Stimulated activated CD8-positive, alpha-beta memory T cell treated with anti-CD3 and anti-CD28 coated beads, Interleukin-7, amount 100 ng/mL, for 48 hours (primary cell): Measurements from ENCODE around the gene GGT6.
A peak's percentile ranks its signal among the peaks of the same experiment; 100 is the strongest.

ENCODE experiments used
- DNase-seq, 2 donors: peaks; one replicate each; pipeline ENCODE4 v3.0.0-alpha.2; 2020; ENCODE audit warnings: low read depth in 1 of 2; ENCODE audit errors: extremely low read depth in 1 of 2

The GGT6 gene

GRCh38 chr17:4576729-4577322, 16.4 kb upstream of the GGT6 start:
- no peak for DNase-seq

GRCh38 chr17:4576161-4576558, 15.8 kb upstream of the GGT6 start:
- DNase-seq = no peak

GRCh38 chr17:4574448-4575045, 14.2 kb upstream of the GGT6 start:
- DNase-seq = no peak

GRCh38 chr17:4573669-4574068, 13.3 kb upstream of the GGT6 start:
- peak; percentile 42 to 75 for DNase-seq

GRCh38 chr17:4573115-4573514, 12.7 kb upstream of the GGT6 start:
- DNase-seq = no peak

GRCh38 chr17:4572131-4572530, 11.8 kb upstream of the GGT6 start:
- DNase-seq = no peak

- DNase-seq = no peak
These were observed 9.2 kb upstream of the GGT6 start for GRCh38 chr17:4569591-4569990.

GRCh38 chr17:4566785-4567184, 6.4 kb upstream of the GGT6 start:
- DNase-seq = peak in 1 of 2 donors; percentile 29

- DNase-seq = peak in 1 of 2 donors; percentile 34
These were observed 5.1 kb upstream of the GGT6 start for GRCh38 chr17:4565209-4566141.

GRCh38 chr17:4562015-4562969, 1.9 kb upstream of the GGT6 start:
- DNase-seq = no peak

- DNase-seq = no peak
These were observed 470 bp upstream of the GGT6 start for GRCh38 chr17:4560837-4561256.

GRCh38 chr17:4559966-4560365, 411 bp downstream of the GGT6 start:
- DNase-seq = no peak

GRCh38 chr17:4559139-4559791, 1.1 kb downstream of the GGT6 start:
- DNase-seq = no peak

- DNase-seq = no peak
These were observed 1.9 kb downstream of the GGT6 start for GRCh38 chr17:4558347-4558971.

- DNase-seq = no peak
These were observed 2.6 kb downstream of the GGT6 start for GRCh38 chr17:4557626-4558346.

GRCh38 chr17:4556996-4557395, 3.4 kb downstream of the GGT6 start:
- no peak for DNase-seq

GRCh38 chr17:4555873-4556759, 4.3 kb downstream of the GGT6 start:
- no peak for DNase-seq
